GM10248 (cell line): Measurements from ENCODE around the gene ZMYM2.

Experiments used
- CTCF ChIA-PET: fragments of 300-600 bp; sonication (Branson Sonifier 250); formaldehyde crosslinking; extraction: SDS; loops from one replicate; lab custom pipeline; 2021; ENCODE audit warnings: antibody characterized with exemption; lab: Yijun Ruan, JAX
- POLR2A ChIA-PET: fragments of 350-650 bp; sonication (Branson Sonifier 250); formaldehyde crosslinking; extraction: SDS; loops from one replicate; lab custom pipeline; 2020; ENCODE audit warnings: antibody characterized with exemption; lab: Yijun Ruan, JAX
- DNase-seq: peaks from one replicate; pipeline ENCODE4 v3.0.0; 2012; ENCODE audit errors: extremely low spot score
- CTCF ChIP-seq: IDR thresholded peaks from 2 replicates; pipeline ENCODE4 v1.5.1; 2012; ENCODE audit warnings: mild to moderate bottlenecking, low read depth; ENCODE audit errors: extremely low read depth, missing control alignments, control extremely low read depth

The ZMYM2 gene

GRCh38 chr13:19958155-19959111 lies at the start of gene ZMYM2:
TSS of gene ZMYM2 (plus strand) at chr13:19958727. CDS start at chr13:19993073, 34,346 bp downstream.
- no peak for TF ChIP-seq CTCF
- CTCF ChIA-PET = interaction anchor here (0.6 to 1.0 kb wide), 5 partner anchors 10 to 90 kb away, joined by 3 read pairs; no protein-coding TSS in a partner anchor
- peak; percentile 99 for DNase-seq
- POLR2A ChIA-PET = interaction anchor here (1.0 kb wide), 1 partner anchor 95 kb away, joined by 3 read pairs; no protein-coding TSS in a partner anchor

- TF ChIP-seq CTCF = no peak
- ChIA-PET CTCF (no interaction called here), POLR2A (no interaction called here)
- no peak for DNase-seq
Measured at GRCh38 chr13:19910336-19911072, 48.0 kb upstream of the ZMYM2 start.

- TF ChIP-seq CTCF = peak; percentile 53
- DNase-seq = peak; percentile 30
- ChIA-PET POLR2A (no interaction called here), CTCF (interaction anchor here (0.9 to 1.9 kb wide), 7 partner anchors 15 to 248 kb away, joined by 3 to 9 read pairs (median 4); partner anchors contain the start of gene GJA3)
Measured at GRCh38 chr13:19927117-19927748, 31.3 kb upstream of the ZMYM2 start.

GRCh38 chr13:19940106-19940505 lies 18.4 kb upstream of the ZMYM2 start:
- DNase-seq = no peak
- ChIA-PET CTCF (no interaction called here), POLR2A (no interaction called here)
- TF ChIP-seq CTCF = no peak

GRCh38 chr13:19950374-19950773 lies 8.2 kb upstream of the ZMYM2 start:
- TF ChIP-seq CTCF = no peak
- ChIA-PET POLR2A (interaction anchor here (0.6 kb wide), 1 partner anchor 34 kb away, joined by 4 read pairs; no protein-coding TSS in a partner anchor), CTCF (interaction anchor here (1.1 kb wide), 1 partner anchor 85 kb away, joined by 5 read pairs; no protein-coding TSS in a partner anchor)
- DNase-seq = no peak
